Astrocyte (in vitro differentiated cells and primary cell): ENCODE results near the gene FARS2.

ENCODE experiments used
- CTCF ChIP-seq: IDR thresholded peaks from 2 replicates; pipeline ENCODE4 v1.5.1; 2011; ENCODE audit warnings: low read depth, mild to moderate bottlenecking, inconsistent platforms, low read length, moderate library complexity; ENCODE audit not compliant: insufficient read depth
- EZH2 ChIP-seq: IDR thresholded peaks from 2 replicates; pipeline ENCODE4 v1.6.1; 2012; ENCODE audit warnings: mild to moderate bottlenecking, low read length, inconsistent platforms; ENCODE audit not compliant: insufficient read depth

- no peak for TF ChIP-seq CTCF
- no peak for TF ChIP-seq EZH2
These were observed 439.9 kb downstream of the FARS2 start for GRCh38 chr6:5701174-5701573.
